HEK293T (cell line): Measurements from ENCODE around the gene MBNL2.

ENCODE experiments used
- ARNT ChIP-seq: fragments of 450-650 bp; IDR thresholded peaks from 2 replicates; pipeline ENCODE4 v1.6.1; 2017; ENCODE audit warnings: mild to moderate bottlenecking
- BHLHE40 ChIP-seq: fragments of 450-650 bp; IDR thresholded peaks from 2 replicates; pipeline ENCODE4 v1.6.1; 2016; ENCODE audit warnings: mild to moderate bottlenecking, moderate library complexity, borderline replicate concordance
- FOXA1 ChIP-seq: fragments of 450-650 bp; IDR thresholded peaks from 2 replicates; pipeline ENCODE4 v1.6.1; 2016; ENCODE audit warnings: mild to moderate bottlenecking
- NFRKB ChIP-seq: fragments of 450-650 bp; IDR thresholded peaks from 2 replicates; pipeline ENCODE4 v1.6.1; 2016; ENCODE audit warnings: mild to moderate bottlenecking, moderate library complexity
- SP1 ChIP-seq: fragments of 450-650 bp; IDR thresholded peaks from 2 replicates; pipeline ENCODE4 v1.6.1; 2017
- SUZ12 ChIP-seq: fragments of 450-650 bp; IDR thresholded peaks from 2 replicates; pipeline ENCODE4 v1.6.1; 2016; ENCODE audit warnings: mild to moderate bottlenecking
- TARDBP ChIP-seq: fragments of 450-650 bp; IDR thresholded peaks from 2 replicates; pipeline ENCODE4 v1.6.1; 2016
- ZNF384 ChIP-seq: fragments of 450-650 bp; IDR thresholded peaks from 2 replicates; pipeline ENCODE4 v1.6.1; 2016

DNA sequence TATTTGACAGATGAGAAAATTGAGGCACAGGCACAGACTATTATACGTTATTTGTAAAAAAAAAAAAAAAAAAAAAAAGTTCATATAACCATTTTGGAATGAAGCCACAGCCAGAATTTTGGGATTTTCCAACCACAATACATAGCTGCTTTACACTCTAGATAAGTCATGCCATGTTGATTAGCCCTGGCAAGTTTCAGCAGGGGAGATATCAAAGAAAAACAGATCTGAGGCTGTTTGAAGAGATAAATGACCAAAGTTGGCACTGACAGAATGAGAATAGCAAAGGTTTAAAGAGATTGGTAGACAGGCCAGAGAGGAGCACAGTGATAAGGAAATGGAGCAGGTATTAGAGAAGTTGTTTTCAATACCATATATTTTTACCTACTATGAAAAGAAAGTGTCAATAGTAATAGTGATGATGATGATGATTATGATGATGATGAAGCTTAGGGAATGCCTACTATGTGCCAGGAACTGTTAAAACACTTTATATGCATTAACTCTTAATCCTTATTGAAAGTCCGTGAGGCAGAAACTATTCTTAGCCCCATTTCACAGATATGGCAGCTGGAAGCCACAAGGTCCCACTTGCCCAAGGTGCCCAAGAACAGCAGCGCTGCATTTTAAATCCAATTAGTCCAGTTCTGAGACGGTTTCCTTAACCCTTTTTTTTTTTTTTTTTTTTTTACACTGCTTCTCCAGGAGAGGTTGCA is 105.5 kb downstream of the MBNL2 start:
- TF ChIP-seq BHLHE40 (no peak), TARDBP (no peak), NFRKB (no peak), SUZ12 (no peak), ZNF384 (no peak), ARNT (no peak), FOXA1 (no peak), SP1 (no peak)
